WTC11 (cell line): ENCODE measurements around the gene PDE6H. TPM values are rescaled to one million over a fixed set of nuclear protein-coding genes. Genes with fewer than 3 reads are reported as not detected.

ENCODE experiments used
- ATAC-seq: fragments of 200-7000 bp; cut with Tn5 transposase; 2 replicates; pipeline ENCODE4 v1.10.0; 2021; ENCODE audit warnings: mild to moderate bottlenecking, moderate library complexity
- CTCF ChIA-PET: fragments of 300-600 bp; sonication (Branson Sonifier 250); formaldehyde crosslinking; loops from one replicate; lab custom pipeline; 2021; ENCODE audit warnings: antibody characterized with exemption; lab: Charles Lee
- POLR2A ChIA-PET: fragments of 350-600 bp; sonication (Branson Sonifier 250); formaldehyde crosslinking; loops from one replicate; lab custom pipeline; 2021; ENCODE audit warnings: antibody characterized with exemption; lab: Charles Lee
- DNase-seq: peaks from one replicate; pipeline ENCODE4 v3.0.0; 2021; ENCODE audit warnings: low spot score
- H3K27ac Mint-ChIP-seq: 2 replicates; pipeline ENCODE4 v1.8.0; 2021; ENCODE audit warnings: mixed read lengths
- H3K27me3 Mint-ChIP-seq: 2 replicates; pipeline ENCODE4 v1.8.0; 2021; ENCODE audit warnings: low read depth, mild to moderate bottlenecking, moderate library complexity, mixed read lengths
- H3K36me3 Mint-ChIP-seq: 2 replicates; pipeline ENCODE4 v1.8.0; 2021; ENCODE audit warnings: mixed read lengths
- H3K4me1 Mint-ChIP-seq: 2 replicates; pipeline ENCODE4 v1.8.0; 2022; ENCODE audit warnings: mixed read lengths
- H3K4me3 Mint-ChIP-seq: 2 replicates; pipeline ENCODE4 v1.8.0; 2021; ENCODE audit warnings: mild to moderate bottlenecking, moderate library complexity, mixed read lengths
- H3K9me3 Mint-ChIP-seq: 2 replicates; pipeline ENCODE4 v1.8.0; 2021; ENCODE audit warnings: mixed read lengths
- ELF4 ChIP-seq: sonication (generic); formaldehyde crosslinking; IDR thresholded peaks from 2 replicates; pipeline ENCODE4 v1.8.1; 2022; ENCODE audit warnings: low read depth, mild to moderate bottlenecking, moderate library complexity, missing genetic modification reagents
- FOXJ3 ChIP-seq: sonication (generic); formaldehyde crosslinking; IDR thresholded peaks from 2 replicates; pipeline ENCODE4 v1.9.0; 2021; ENCODE audit warnings: missing genetic modification reagents, mild to moderate bottlenecking, borderline replicate concordance
- JUN ChIP-seq: sonication (generic); formaldehyde crosslinking; IDR thresholded peaks from 2 replicates; pipeline ENCODE4 v1.8.0; 2023; ENCODE audit warnings: mild to moderate bottlenecking, missing genetic modification reagents
- NFATC4 ChIP-seq: fragments of 250-450 bp; sonication (Bioruptor Pico); IDR thresholded peaks from 2 replicates; pipeline ENCODE4 v1.9.0; 2021; ENCODE audit warnings: mild to moderate bottlenecking
- SMAD3 ChIP-seq: sonication (generic); formaldehyde crosslinking; IDR thresholded peaks from 2 replicates; pipeline ENCODE4 v1.8.0; 2022; ENCODE audit warnings: missing genetic modification reagents, mild to moderate bottlenecking, borderline replicate concordance
- SMAD4 ChIP-seq: sonication (generic); formaldehyde crosslinking; IDR thresholded peaks from 2 replicates; pipeline ENCODE4 v1.8.0; 2022; ENCODE audit warnings: mild to moderate bottlenecking, missing genetic modification reagents
- ZBTB21 ChIP-seq: sonication (generic); formaldehyde crosslinking; IDR thresholded peaks from 2 replicates; pipeline ENCODE4 v1.8.1; 2023; ENCODE audit warnings: mild to moderate bottlenecking, missing genetic modification reagents, borderline replicate concordance
- ZNF232 ChIP-seq: sonication (generic); formaldehyde crosslinking; IDR thresholded peaks from 2 replicates; pipeline ENCODE4 v1.8.0; 2022; ENCODE audit warnings: mild to moderate bottlenecking, missing genetic modification reagents
- ZNF263 ChIP-seq: sonication (generic); formaldehyde crosslinking; IDR thresholded peaks from 2 replicates; pipeline ENCODE4 v1.8.1; 2022; ENCODE audit warnings: low read depth, mild to moderate bottlenecking, moderate library complexity, missing genetic modification reagents
- ZNF317 ChIP-seq: sonication (generic); formaldehyde crosslinking; IDR thresholded peaks from 2 replicates; pipeline ENCODE4 v1.8.1; 2023; ENCODE audit warnings: low read depth, mild to moderate bottlenecking, moderate library complexity, missing genetic modification reagents, borderline replicate concordance
- total RNA-seq: library from RNA; stranded (reverse); gene quantifications from 3 replicates; pipeline ENCODE4 v1.2.3, GENCODE V29; 2021
- TF ChIP-seq, protein P1 (sequence below): sonication (generic); formaldehyde crosslinking; IDR thresholded peaks from 2 replicates; pipeline ENCODE4 v1.8.0; 2023; ENCODE audit warnings: mild to moderate bottlenecking, missing genetic modification reagents
- TF ChIP-seq, protein P2 (sequence below): sonication (generic); formaldehyde crosslinking; IDR thresholded peaks from 2 replicates; pipeline ENCODE4 v1.8.1; 2023; ENCODE audit warnings: mild to moderate bottlenecking, missing genetic modification reagents
- TF ChIP-seq, protein P3 (sequence below): sonication (generic); formaldehyde crosslinking; IDR thresholded peaks from 2 replicates; pipeline ENCODE4 v1.8.1; 2022; ENCODE audit warnings: missing genetic modification reagents, borderline replicate concordance
- TF ChIP-seq, protein P4 (sequence below): sonication (generic); formaldehyde crosslinking; IDR thresholded peaks from 2 replicates; pipeline ENCODE4 v1.8.1; 2022; ENCODE audit warnings: low read depth, missing genetic modification reagents, borderline replicate concordance
- TF ChIP-seq, protein P5 (sequence below): sonication (generic); formaldehyde crosslinking; IDR thresholded peaks from 2 replicates; pipeline ENCODE4 v1.8.0; 2022; ENCODE audit warnings: mild to moderate bottlenecking, missing genetic modification reagents
- TF ChIP-seq, protein P6 (sequence below): sonication (generic); formaldehyde crosslinking; IDR thresholded peaks from 2 replicates; pipeline ENCODE4 v1.8.0; 2022; ENCODE audit warnings: mild to moderate bottlenecking, missing genetic modification reagents

PDE6H gene
- total RNA-seq, 1 experiment from 2014 or later = not detected

DNA sequence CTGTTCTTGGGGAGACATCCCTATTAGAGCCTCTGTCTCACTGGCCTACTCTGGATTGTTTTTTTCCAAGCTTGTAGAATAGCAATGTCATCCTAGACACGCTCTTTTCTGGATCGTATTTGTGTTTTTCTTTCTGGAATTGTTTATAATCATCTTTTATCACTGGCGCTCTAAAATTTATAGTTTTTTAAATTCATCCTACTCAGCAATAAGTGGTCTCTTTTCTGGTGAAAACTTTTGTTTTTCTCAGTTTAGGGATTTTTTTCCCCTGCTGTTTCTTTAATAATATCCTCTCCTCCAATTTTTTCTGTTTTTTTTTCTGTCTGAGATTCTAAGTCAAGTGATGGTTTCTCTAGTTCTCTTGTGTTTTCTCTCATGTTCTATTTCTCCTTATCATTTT lies 25.2 kb downstream of the PDE6H start:
- peaks cover 12% of the 10 kb centered on the region for H3K4me1 Mint-ChIP-seq
- ATAC-seq = no peak
- POLR2A ChIA-PET = no interaction called here

DNA sequence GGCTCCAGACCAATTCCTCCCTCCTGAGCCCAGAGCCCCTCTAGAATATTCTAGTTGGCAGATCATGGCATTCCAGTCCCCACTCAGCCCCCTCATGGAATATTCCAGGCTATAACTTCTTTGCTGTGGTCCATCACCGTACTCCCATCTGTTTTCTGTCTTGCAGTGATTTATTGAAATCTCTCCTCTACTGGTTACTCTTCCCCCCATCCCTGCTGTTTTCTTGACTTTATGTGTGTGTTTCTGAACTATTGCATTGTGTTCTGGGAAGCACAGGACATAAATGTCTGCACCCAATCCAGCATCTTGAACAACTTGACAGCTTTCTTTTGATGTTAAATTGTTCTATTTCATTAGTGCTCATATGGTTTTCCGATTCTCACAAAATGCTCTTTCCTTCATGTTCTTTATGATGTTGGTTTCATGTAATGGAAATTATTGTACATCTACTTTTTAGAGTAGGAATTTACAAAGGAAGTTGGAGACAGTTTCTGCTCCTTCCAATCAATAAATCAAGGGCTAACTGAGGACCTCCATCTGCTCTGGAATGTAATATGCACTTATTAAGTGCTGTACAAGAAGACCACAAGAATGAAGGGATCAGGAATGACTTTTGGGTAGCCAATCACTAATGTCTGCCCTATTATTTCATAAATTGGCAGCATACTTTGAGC lies 26.3 kb downstream of the PDE6H start:
- Mint-ChIP-seq H3K9me3 (no peaks in the 10 kb centered on the region), H3K27me3 (no peaks in the 10 kb centered on the region), H3K4me1 (peaks cover 12% of the 10 kb centered on the region)
- TF ChIP-seq ELF4 (CRISPR knock-in tag) = no peak
- TF ChIP-seq, all 79 proteins: peak for 0
- no peak overlapping the region for H3K4me3 Mint-ChIP-seq
- no peak for DNase-seq
- no peak overlapping the region; the same call in 1 of the 2 replicates for H3K27ac Mint-ChIP-seq
- ChIA-PET POLR2A (no interaction called here), CTCF (no interaction called here)
- H3K36me3 Mint-ChIP-seq = no peaks in the 10 kb centered on the region
- no peak for ATAC-seq

More for the DNA sequence above, 25.2 kb downstream of the PDE6H start:
- TF ChIP-seq, protein P1, sequence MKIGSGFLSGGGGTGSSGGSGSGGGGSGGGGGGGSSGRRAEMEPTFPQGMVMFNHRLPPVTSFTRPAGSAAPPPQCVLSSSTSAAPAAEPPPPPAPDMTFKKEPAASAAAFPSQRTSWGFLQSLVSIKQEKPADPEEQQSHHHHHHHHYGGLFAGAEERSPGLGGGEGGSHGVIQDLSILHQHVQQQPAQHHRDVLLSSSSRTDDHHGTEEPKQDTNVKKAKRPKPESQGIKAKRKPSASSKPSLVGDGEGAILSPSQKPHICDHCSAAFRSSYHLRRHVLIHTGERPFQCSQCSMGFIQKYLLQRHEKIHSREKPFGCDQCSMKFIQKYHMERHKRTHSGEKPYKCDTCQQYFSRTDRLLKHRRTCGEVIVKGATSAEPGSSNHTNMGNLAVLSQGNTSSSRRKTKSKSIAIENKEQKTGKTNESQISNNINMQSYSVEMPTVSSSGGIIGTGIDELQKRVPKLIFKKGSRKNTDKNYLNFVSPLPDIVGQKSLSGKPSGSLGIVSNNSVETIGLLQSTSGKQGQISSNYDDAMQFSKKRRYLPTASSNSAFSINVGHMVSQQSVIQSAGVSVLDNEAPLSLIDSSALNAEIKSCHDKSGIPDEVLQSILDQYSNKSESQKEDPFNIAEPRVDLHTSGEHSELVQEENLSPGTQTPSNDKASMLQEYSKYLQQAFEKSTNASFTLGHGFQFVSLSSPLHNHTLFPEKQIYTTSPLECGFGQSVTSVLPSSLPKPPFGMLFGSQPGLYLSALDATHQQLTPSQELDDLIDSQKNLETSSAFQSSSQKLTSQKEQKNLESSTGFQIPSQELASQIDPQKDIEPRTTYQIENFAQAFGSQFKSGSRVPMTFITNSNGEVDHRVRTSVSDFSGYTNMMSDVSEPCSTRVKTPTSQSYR (CRISPR knock-in tag) = no peak
- no peak for TF ChIP-seq ZNF317 (CRISPR knock-in tag)
- TF ChIP-seq ELF4 (CRISPR knock-in tag) = no peak
- TF ChIP-seq, all 79 proteins: peak for 0
- Mint-ChIP-seq H3K36me3 (no peaks in the 10 kb centered on the region), H3K27ac (no peak overlapping the region), H3K9me3 (no peaks in the 10 kb centered on the region), H3K27me3 (no peaks in the 10 kb centered on the region), H3K4me3 (no peak overlapping the region)
- CTCF ChIA-PET = no interaction called here
- no peak for DNase-seq

DNA sequence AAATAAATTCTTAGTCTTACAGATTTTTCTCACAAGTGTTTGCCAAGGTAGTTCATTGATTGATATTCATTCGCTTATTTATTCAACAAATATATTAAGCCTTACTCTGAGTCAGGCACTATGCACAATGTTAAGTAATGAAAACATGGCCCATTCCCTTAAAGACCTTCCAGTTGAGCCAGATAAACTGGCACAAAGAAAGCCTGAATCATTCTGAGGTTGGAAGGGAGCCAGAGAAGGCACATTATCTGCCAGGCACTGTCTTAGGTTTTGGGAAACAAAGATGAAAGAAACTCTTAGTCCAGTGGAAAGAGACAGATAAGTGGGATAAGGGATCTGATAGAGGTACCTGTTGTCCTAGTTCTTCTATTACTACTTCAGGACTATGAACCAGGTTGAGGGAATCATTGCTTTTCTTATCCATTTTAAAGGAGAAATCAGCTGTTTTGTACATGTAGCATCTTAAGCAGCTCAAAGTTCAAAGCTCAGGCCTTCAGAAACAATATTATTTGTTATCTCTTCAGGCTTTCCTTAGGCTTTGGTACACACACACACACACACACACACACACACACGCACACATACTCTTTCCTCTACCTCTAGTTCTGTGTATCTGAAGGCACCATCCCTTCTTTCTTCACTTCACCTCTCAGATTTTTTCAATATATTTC lies 27.0 kb downstream of the PDE6H start:
- Mint-ChIP-seq H3K36me3 (no peaks in the 10 kb centered on the region), H3K4me1 (peaks cover 12% of the 10 kb centered on the region), H3K4me3 (no peak overlapping the region), H3K27ac (no peak overlapping the region), H3K9me3 (no peaks in the 10 kb centered on the region), H3K27me3 (no peaks in the 10 kb centered on the region)
- DNase-seq (no peak), ATAC-seq (no peak)
- CTCF ChIA-PET = no interaction called here
- POLR2A ChIA-PET = no interaction called here
- TF ChIP-seq JUN (no peak), SMAD3 (CRISPR knock-in tag) (no peak), FOXJ3 (CRISPR knock-in tag) (no peak), SMAD4 (CRISPR knock-in tag) (no peak), ZNF263 (no peak), NFATC4 (CRISPR knock-in tag) (no peak), ZNF232 (CRISPR knock-in tag) (no peak), ZBTB21 (CRISPR knock-in tag) (no peak)
- TF ChIP-seq, protein P2, sequence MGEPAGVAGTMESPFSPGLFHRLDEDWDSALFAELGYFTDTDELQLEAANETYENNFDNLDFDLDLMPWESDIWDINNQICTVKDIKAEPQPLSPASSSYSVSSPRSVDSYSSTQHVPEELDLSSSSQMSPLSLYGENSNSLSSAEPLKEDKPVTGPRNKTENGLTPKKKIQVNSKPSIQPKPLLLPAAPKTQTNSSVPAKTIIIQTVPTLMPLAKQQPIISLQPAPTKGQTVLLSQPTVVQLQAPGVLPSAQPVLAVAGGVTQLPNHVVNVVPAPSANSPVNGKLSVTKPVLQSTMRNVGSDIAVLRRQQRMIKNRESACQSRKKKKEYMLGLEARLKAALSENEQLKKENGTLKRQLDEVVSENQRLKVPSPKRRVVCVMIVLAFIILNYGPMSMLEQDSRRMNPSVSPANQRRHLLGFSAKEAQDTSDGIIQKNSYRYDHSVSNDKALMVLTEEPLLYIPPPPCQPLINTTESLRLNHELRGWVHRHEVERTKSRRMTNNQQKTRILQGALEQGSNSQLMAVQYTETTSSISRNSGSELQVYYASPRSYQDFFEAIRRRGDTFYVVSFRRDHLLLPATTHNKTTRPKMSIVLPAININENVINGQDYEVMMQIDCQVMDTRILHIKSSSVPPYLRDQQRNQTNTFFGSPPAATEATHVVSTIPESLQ = no peak
- TF ChIP-seq, protein P3, sequence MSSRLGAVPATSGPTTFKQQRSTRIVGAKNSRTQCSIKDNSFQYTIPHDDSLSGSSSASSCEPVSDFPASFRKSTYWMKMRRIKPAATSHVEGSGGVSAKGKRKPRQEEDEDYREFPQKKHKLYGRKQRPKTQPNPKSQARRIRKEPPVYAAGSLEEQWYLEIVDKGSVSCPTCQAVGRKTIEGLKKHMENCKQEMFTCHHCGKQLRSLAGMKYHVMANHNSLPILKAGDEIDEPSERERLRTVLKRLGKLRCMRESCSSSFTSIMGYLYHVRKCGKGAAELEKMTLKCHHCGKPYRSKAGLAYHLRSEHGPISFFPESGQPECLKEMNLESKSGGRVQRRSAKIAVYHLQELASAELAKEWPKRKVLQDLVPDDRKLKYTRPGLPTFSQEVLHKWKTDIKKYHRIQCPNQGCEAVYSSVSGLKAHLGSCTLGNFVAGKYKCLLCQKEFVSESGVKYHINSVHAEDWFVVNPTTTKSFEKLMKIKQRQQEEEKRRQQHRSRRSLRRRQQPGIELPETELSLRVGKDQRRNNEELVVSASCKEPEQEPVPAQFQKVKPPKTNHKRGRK = no peak
- TF ChIP-seq, protein P1 (CRISPR knock-in tag) = no peak
- TF ChIP-seq, protein P4, sequence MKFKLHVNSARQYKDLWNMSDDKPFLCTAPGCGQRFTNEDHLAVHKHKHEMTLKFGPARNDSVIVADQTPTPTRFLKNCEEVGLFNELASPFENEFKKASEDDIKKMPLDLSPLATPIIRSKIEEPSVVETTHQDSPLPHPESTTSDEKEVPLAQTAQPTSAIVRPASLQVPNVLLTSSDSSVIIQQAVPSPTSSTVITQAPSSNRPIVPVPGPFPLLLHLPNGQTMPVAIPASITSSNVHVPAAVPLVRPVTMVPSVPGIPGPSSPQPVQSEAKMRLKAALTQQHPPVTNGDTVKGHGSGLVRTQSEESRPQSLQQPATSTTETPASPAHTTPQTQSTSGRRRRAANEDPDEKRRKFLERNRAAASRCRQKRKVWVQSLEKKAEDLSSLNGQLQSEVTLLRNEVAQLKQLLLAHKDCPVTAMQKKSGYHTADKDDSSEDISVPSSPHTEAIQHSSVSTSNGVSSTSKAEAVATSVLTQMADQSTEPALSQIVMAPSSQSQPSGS (CRISPR knock-in tag) = no peak
- TF ChIP-seq, protein P5, sequence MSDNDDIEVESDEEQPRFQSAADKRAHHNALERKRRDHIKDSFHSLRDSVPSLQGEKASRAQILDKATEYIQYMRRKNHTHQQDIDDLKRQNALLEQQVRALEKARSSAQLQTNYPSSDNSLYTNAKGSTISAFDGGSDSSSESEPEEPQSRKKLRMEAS = no peak
- TF ChIP-seq, protein P6, sequence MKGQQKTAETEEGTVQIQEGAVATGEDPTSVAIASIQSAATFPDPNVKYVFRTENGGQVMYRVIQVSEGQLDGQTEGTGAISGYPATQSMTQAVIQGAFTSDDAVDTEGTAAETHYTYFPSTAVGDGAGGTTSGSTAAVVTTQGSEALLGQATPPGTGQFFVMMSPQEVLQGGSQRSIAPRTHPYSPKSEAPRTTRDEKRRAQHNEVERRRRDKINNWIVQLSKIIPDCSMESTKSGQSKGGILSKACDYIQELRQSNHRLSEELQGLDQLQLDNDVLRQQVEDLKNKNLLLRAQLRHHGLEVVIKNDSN (CRISPR knock-in tag) = no peak
